HG03039 (cell line): ENCODE measurements around the gene SLC16A12.

Experiments
- ATAC-seq: cut with Tn5 transposase; IDR thresholded peaks from one replicate; pipeline ENCODE4 v1.9.1; 2021; ENCODE audit warnings: mild to moderate bottlenecking, moderate library complexity; ENCODE audit not compliant: unreplicated experiment

The SLC16A12 gene

GRCh38 chr10:89515031-89515841, 20.2 kb downstream of the SLC16A12 start:
- ATAC-seq: no peak

GRCh38 chr10:89513206-89513605, 22.2 kb downstream of the SLC16A12 start:
- ATAC-seq: no peak

DNA sequence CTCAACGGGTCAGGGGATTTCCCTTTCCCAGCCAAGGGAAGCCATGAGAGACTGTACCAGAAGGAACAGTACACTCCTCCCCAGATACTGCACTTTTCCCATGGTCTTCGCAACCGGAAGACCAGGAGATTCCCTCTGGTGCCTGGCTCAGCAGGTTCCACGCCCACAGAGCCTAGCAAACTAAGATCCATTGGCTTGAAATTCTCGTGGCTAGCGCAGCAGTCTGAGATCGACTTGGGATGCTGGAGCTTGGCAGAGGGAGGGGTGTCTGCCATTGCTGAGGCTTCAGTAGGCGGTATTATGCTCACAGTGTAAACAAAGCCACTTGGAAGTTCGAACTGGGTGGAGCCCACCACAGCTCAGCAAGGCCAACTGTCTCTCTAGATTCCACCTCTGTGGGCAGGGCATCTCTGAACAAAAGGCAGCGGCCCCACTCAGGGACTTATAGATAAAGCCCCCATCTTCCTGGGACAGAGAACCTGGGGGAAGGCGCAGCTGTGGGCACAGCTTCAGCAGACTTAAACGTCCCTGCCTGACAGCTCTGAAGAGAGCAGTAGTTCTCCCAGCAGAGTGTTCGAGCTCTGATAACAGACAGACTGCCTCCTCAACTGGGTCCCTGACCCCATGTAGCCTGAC, 29.6 kb downstream of the SLC16A12 start:
- no peak for ATAC-seq

GRCh38 chr10:89504691-89505090, 30.7 kb downstream of the SLC16A12 start:
- ATAC-seq: no peak

DNA sequence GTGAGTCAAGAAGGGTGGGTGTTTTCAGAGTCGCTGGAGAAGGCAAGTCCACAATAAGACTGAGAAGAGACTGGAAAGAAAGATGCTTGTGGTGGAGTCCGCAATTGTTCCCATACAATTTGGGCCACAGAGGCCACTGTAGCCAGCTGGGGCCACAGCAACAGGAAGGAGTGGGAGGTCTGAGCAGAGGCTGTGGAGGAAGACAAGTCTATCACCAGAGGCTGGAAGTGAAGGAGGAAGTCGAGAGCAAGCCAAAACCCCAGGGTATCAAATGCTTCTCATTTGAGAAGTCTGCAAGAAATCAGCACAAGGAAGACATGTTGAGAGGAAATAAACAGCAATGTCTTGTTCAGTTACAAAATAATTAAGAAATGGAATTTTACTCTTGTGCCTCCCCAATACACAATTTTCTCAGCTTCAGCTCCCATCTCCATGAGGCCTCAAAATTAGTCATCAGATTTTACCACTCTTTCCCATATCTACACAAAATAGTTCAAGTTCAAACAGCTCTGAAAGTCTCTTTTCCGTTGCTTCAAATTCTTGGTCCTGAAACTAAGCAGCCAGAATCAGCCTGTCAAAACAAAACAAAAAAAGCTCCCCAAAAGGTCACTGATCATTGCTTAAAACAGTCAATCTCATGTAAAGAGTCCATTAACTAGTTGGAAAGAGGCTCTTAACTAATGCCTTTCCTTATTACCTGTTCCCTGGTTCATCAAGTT, 31.6 kb downstream of the SLC16A12 start:
- no peak for ATAC-seq

DNA sequence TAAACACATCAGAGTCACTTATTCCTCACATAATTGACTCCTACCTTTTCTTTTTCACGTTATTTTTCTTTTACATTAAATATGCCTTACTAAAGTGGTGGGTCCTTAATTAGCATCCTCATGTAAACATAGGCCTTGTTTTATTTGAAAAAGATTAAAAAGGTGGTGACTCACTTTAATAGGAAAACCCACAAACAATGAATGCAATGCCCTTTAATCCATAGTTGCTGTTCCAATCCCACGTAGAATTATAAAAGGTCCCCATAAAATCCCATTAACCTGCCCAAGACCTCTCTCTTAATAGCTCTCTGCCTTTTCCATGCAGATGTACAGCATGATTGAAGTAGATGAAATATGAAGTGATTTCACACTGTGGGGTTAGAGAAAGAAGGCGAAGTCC, 32.2 kb downstream of the SLC16A12 start:
- ATAC-seq: no peak

- no peak for ATAC-seq
Measured at GRCh38 chr10:89502549-89502948, 32.8 kb downstream of the SLC16A12 start.

- ATAC-seq: no peak
Measured at GRCh38 chr10:89494575-89494974, 40.8 kb downstream of the SLC16A12 start.

- ATAC-seq: no peak
Measured at GRCh38 chr10:89494068-89494467, 41.3 kb downstream of the SLC16A12 start.

- no peak for ATAC-seq
Measured at GRCh38 chr10:89491932-89492331, 43.5 kb downstream of the SLC16A12 start.

DNA sequence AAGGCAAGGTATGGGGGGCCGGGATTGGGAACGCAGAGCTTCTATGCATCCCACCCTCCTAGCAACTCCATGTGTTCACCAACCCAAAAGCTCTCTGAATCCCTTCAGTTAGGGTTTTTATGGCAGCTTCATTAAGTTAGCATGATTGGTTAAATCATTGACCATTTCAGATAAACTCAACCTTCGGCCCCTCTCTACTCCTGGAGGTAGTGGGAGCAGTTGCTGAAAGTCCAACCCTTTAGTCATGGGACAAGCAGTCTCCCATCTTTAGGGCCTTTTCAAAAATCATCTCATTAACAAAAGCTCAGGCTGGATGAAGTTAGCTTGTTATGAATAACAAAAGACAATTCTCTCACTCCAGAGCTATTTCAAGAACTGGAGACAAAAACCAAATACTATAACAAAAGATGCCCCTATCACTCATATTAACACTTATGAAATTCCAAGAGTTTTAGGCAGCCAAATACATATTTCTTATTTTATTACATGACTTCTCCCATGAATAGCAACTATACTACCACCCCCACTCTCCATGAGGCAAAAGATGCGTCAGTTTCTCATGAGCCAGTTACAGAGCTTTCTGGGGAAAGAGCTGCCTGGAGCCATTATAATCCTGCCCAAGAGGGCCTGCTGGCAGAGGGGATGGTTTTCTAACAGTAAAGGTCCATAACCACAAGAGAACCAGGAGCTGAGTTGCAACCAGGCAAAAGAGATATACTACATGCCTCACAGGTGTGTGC, 44.6 kb downstream of the SLC16A12 start:
- ATAC-seq: no peak

DNA sequence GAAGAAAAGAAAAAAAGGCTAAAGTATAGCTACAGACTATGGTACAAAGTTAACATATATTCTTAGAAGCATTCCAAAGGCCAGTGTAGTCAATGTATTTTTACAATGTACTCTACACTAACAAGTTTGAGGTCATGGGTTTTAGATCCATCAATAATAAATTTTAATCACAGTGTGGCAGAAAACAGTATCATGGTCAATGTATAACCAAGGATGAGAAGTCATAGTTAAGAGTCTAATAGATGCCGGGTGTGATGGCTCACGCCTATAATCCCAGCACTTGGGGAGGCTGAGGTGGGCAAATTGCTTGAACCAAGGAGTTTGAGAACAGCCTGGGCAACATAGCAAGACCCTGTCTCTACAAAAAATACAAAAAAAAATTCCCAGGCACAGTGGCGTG, 53.1 kb downstream of the SLC16A12 start:
- no peak for ATAC-seq

- no peak for ATAC-seq
Measured at GRCh38 chr10:89481662-89482061, 53.7 kb downstream of the SLC16A12 start.

- no peak for ATAC-seq
Measured at GRCh38 chr10:89479771-89480446, 55.5 kb downstream of the SLC16A12 start.

DNA sequence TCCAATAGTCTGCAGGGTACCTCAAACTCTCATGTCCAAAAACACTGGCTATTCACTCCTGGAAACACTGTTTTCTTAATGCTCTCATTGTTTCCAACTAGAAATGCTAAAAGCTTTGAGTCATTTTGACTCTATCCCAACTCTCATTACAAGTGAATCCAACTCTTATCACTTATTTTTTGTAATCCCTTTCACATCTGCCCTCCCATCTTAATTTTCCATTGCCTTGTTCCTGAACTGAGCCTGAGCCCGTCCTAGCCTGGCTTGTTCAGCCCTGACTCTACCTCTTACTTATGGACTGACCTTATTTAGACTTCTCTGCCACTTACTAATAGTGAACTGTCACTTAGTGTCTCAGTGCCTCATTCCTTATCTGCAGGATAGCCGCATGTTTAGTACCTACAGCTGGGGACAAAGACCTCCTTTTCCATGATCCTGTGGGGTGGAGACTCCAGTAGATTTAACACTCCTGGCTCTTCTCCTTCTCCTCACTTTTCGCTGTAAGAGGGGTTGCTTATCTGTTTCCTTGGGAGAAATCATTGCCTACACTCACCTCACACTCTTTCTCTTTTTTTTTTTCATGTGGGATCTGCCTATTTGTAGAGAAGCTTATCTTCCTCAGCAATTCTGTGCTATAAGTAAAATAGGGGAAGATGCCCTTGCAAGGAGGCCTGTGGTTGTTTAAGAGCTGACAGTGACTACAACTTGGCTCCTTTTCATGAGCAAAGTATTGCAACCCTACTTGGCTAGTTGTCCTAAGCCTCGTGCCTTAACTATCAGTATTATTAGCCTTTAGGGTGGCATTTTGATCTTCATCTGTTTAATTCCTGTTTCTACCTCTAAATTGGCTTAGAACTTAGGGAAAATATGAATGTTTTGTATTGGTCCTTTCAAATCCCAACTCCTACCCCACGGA, 56.4 kb downstream of the SLC16A12 start:
- no peak for ATAC-seq

GRCh38 chr10:89478085-89478738, 57.2 kb downstream of the SLC16A12 start:
- ATAC-seq: no peak

DNA sequence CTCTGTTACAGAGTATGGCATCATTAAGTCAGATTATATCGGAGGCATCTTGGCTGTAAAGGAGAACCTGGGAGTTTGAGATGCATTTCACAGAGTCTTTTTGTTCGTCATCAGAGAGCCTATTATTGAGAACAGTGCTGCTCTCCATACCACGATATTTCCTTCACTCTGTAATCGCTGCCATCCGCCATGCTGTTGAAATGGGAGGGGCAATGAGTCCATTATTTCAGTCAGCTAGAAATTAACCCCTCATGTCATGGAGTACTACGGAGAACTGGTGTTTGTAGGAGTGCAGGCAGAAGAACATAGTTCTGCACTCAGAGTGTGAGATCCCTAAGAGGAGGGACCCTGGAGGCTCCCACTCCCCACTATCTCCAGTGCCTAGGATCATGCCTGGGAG, 59.2 kb downstream of the SLC16A12 start:
- ATAC-seq: no peak

DNA sequence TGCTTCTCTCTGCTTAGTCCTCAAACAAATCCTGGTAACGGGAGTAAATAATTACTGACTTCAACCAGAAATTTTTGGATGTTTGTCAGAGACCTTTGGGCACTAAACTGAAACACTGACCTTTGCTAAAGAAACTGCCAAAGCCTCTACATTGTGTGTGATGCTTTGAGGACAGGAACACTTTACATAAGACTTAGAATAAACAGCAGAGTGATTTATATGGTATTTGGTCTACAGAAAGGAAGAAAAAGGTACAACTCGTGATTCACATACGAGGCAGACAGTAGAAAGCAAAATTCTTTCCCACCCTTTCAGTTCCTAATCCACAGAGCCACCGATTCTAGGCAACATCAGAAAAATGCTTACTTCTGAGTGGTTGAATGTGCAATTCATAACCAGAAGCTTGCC, 59.8 kb downstream of the SLC16A12 start:
- no peak for ATAC-seq

GRCh38 chr10:89475125-89475524, 60.3 kb downstream of the SLC16A12 start:
- ATAC-seq: no peak
